Naive B cell (primary cell): Measurements from ENCODE around the gene KCTD12. TPM values are rescaled to one million over a fixed set of nuclear protein-coding genes. Genes with fewer than 3 reads are reported as not detected.
A peak's percentile ranks its signal among the peaks of the same experiment; 100 is the strongest.
"Not testable (repeated sequence)": the region's sequence is repeated elsewhere in the genome, so short reads cannot be mapped to it uniquely, and the experiment has no call there.

Source experiments
- ATAC-seq, 2 donors: fragments of 150-1000 bp; cut with Tn5 transposase; 2 replicates each; pipeline ENCODE4 v1.10.0; 2021; ENCODE audit warnings: low read depth in 2 of 2, mild to moderate bottlenecking in 2 of 2, moderate library complexity in 2 of 2
- DNase-seq: peaks from one replicate; pipeline ENCODE4 v3.0.0; 2022
- H3K27ac Mint-ChIP-seq, 6 donors: one replicate each; pipeline ENCODE4 v1.8.0; 2020 to 2022; ENCODE audit warnings: mild to moderate bottlenecking in 6 of 6, mixed read lengths in 6 of 6, moderate library complexity in 5 of 6, inconsistent platforms in 2 of 6
- H3K27me3 Mint-ChIP-seq, 3 donors: one replicate each; pipeline ENCODE4 v1.8.0; 2021 to 2022; ENCODE audit warnings: mixed read lengths in 3 of 3, mild to moderate bottlenecking in 1 of 3
- H3K36me3 Mint-ChIP-seq, 2 donors: one replicate each; pipeline ENCODE4 v1.8.0; 2020 to 2022; ENCODE audit warnings: mixed read lengths in 2 of 2, inconsistent platforms in 1 of 2, mild to moderate bottlenecking in 1 of 2
- H3K4me1 Mint-ChIP-seq, 3 donors: one replicate each; pipeline ENCODE4 v1.8.0; 2020 to 2022; ENCODE audit warnings: mixed read lengths in 3 of 3, inconsistent platforms in 1 of 3, mild to moderate bottlenecking in 1 of 3, moderate library complexity in 1 of 3
- H3K4me3 Mint-ChIP-seq, 8 donors: one replicate each; pipeline ENCODE4 v1.8.0; 2020 to 2022; ENCODE audit warnings: mild to moderate bottlenecking in 8 of 8, mixed read lengths in 8 of 8, moderate library complexity in 8 of 8, inconsistent platforms in 2 of 8
- H3K9me3 Mint-ChIP-seq, 7 donors: one replicate each; pipeline ENCODE4 v1.8.0; 2020 to 2022; ENCODE audit warnings: mixed read lengths in 7 of 7, mild to moderate bottlenecking in 5 of 7, inconsistent platforms in 2 of 7, moderate library complexity in 1 of 7
- polyA plus RNA-seq, 6 donors: library from polyadenylated mRNA; unstranded; fragments of 300-500 nt; fragmentation: Illumina TruSeq; gene quantifications; one replicate each; pipeline ENCODE4 v1.2.3, GENCODE V29; 2021; ENCODE audit warnings: low read depth in 6 of 6

Gene KCTD12
- polyA plus RNA-seq, 6 donors from 2014 or later: 0.10 to 0.27 (median 0.14) TPM

GRCh38 chr13:76904507-76904906 is 18.3 kb upstream of the KCTD12 start:
- no peak for ATAC-seq
- H3K27me3 Mint-ChIP-seq: peaks cover 16 to 36% (median 28%) of the 10 kb centered on the region in 3 donors
- DNase-seq: no peak
- H3K9me3 Mint-ChIP-seq: peaks cover 0 to 5% (median 3%) of the 10 kb centered on the region in 7 donors
- H3K4me3 Mint-ChIP-seq: no peak overlapping the region
- no peaks in the 10 kb centered on the region for H3K4me1 Mint-ChIP-seq
- no peak overlapping the region for H3K27ac Mint-ChIP-seq
- H3K36me3 Mint-ChIP-seq: no peaks in the 10 kb centered on the region

GRCh38 chr13:76903544-76904162 is 17.4 kb upstream of the KCTD12 start:
- no peak overlapping the region for H3K4me3 Mint-ChIP-seq
- no peak overlapping the region for H3K27ac Mint-ChIP-seq
- ATAC-seq (peak; percentile 71 to 82), DNase-seq (peak; percentile 55)
- peaks cover 0 to 14% (median 11%) of the 10 kb centered on the region in 7 donors for H3K9me3 Mint-ChIP-seq
- no peaks in the 10 kb centered on the region for H3K4me1 Mint-ChIP-seq
- H3K36me3 Mint-ChIP-seq: peaks cover 0 to 8% of the 10 kb centered on the region in 2 donors
- H3K27me3 Mint-ChIP-seq: peaks cover 21 to 33% (median 28%) of the 10 kb centered on the region in 3 donors

- H3K36me3 Mint-ChIP-seq: peaks cover 0 to 10% of the 10 kb centered on the region in 2 donors
- not testable (repeated sequence) for H3K4me3 Mint-ChIP-seq, ATAC-seq, H3K4me1 Mint-ChIP-seq, DNase-seq, H3K27ac Mint-ChIP-seq
- peaks cover 25 to 31% (median 30%) of the 10 kb centered on the region in 3 donors for H3K27me3 Mint-ChIP-seq
- peaks cover 0 to 16% (median 13%) of the 10 kb centered on the region in 7 donors for H3K9me3 Mint-ChIP-seq
These were observed 12.9 kb upstream of the KCTD12 start for GRCh38 chr13:76899066-76899465.

GRCh38 chr13:76897171-76897570 is 11.0 kb upstream of the KCTD12 start:
- Mint-ChIP-seq H3K4me3 (peak overlapping the region in 1 of 8 donors; percentile 47), H3K9me3 (peaks cover 0 to 16% (median 13%) of the 10 kb centered on the region in 7 donors), H3K36me3 (peaks cover 0 to 10% of the 10 kb centered on the region in 2 donors), H3K27me3 (peaks cover 18 to 28% (median 24%) of the 10 kb centered on the region in 3 donors), H3K27ac (peak overlapping the region in 1 of 6 donors; percentile 25)
- not testable (repeated sequence) for DNase-seq, ATAC-seq, H3K4me1 Mint-ChIP-seq

- H3K27me3 Mint-ChIP-seq: peaks cover 22 to 35% (median 28%) of the 10 kb centered on the region in 3 donors
- H3K4me3 Mint-ChIP-seq: no peak overlapping the region
- ATAC-seq (no peak), DNase-seq (no peak)
- no peaks in the 10 kb centered on the region for H3K4me1 Mint-ChIP-seq
- H3K9me3 Mint-ChIP-seq: peaks cover 0 to 13% (median 10%) of the 10 kb centered on the region in 7 donors
- no peak overlapping the region for H3K27ac Mint-ChIP-seq
- H3K36me3 Mint-ChIP-seq: peaks cover 0 to 10% of the 10 kb centered on the region in 2 donors
These were observed 8.4 kb upstream of the KCTD12 start for GRCh38 chr13:76894401-76895110.

GRCh38 chr13:76892488-76892887 is 6.3 kb upstream of the KCTD12 start:
- Mint-ChIP-seq H3K9me3 (peaks cover 0 to 3% (median 0%) of the 10 kb centered on the region in 7 donors), H3K4me1 (peaks cover 0 to under 1% (median under 1%) of the 10 kb centered on the region in 3 donors), H3K4me3 (no peak overlapping the region), H3K36me3 (no peaks in the 10 kb centered on the region), H3K27me3 (peaks cover 16 to 35% (median 22%) of the 10 kb centered on the region in 3 donors), H3K27ac (no peak overlapping the region)
- no peak for DNase-seq
- no peak for ATAC-seq

- Mint-ChIP-seq H3K27me3 (peaks cover 8 to 24% (median 14%) of the 10 kb centered on the region in 3 donors), H3K9me3 (no peaks in the 10 kb centered on the region), H3K27ac (no peak overlapping the region), H3K36me3 (no peaks in the 10 kb centered on the region), H3K4me3 (peak overlapping the region in 1 of 8 donors; percentile 59), H3K4me1 (peaks cover 1 to 13% (median 9%) of the 10 kb centered on the region in 3 donors)
- ATAC-seq: no peak
- DNase-seq: no peak
These were observed 3.8 kb upstream of the KCTD12 start for GRCh38 chr13:76890021-76890420.

- H3K4me3 Mint-ChIP-seq: peak overlapping the region in 1 of 8 donors; percentile 59
- H3K36me3 Mint-ChIP-seq: no peaks in the 10 kb centered on the region
- H3K27me3 Mint-ChIP-seq: peaks cover 5 to 17% (median 8%) of the 10 kb centered on the region in 3 donors
- H3K27ac Mint-ChIP-seq: no peak overlapping the region
- peaks cover 9 to 21% (median 16%) of the 10 kb centered on the region in 3 donors for H3K4me1 Mint-ChIP-seq
- H3K9me3 Mint-ChIP-seq: no peaks in the 10 kb centered on the region
- DNase-seq: no peak
- no peak for ATAC-seq
These were observed 3.0 kb upstream of the KCTD12 start for GRCh38 chr13:76889254-76889653.

- Mint-ChIP-seq H3K27me3 (peaks cover 5 to 10% (median 8%) of the 10 kb centered on the region in 3 donors), H3K4me3 (peak overlapping the region in 4 of 8 donors; percentile 6 to 83 (median 34)), H3K4me1 (peaks cover 11 to 23% (median 19%) of the 10 kb centered on the region in 3 donors), H3K36me3 (no peaks in the 10 kb centered on the region), H3K9me3 (no peaks in the 10 kb centered on the region), H3K27ac (peak overlapping the region in 3 of 6 donors; percentile 3 to 45 (median 20))
- DNase-seq (no peak), ATAC-seq (no peak)
These were observed 2.2 kb upstream of the KCTD12 start for GRCh38 chr13:76888421-76888820.

- Mint-ChIP-seq H3K9me3 (no peaks in the 10 kb centered on the region), H3K27me3 (peaks cover 5 to 10% (median 8%) of the 10 kb centered on the region in 3 donors), H3K27ac (peak overlapping the region in 5 of 6 donors; percentile 6 to 95 (median 63)), H3K36me3 (no peaks in the 10 kb centered on the region), H3K4me1 (peaks cover 11 to 23% (median 19%) of the 10 kb centered on the region in 3 donors), H3K4me3 (peak overlapping the region; percentile 83 to 95 (median 88))
- DNase-seq (no peak), ATAC-seq (no peak)
These were observed 915 bp upstream of the KCTD12 start for GRCh38 chr13:76887076-76887563.

GRCh38 chr13:76886005-76886291 is 257 bp downstream of the KCTD12 start:
- Mint-ChIP-seq H3K36me3 (no peaks in the 10 kb centered on the region), H3K4me3 (peak overlapping the region; percentile 66 to 90 (median 83)), H3K4me1 (peaks cover 11 to 23% (median 19%) of the 10 kb centered on the region in 3 donors), H3K27ac (no peak overlapping the region), H3K27me3 (peaks cover 5 to 9% (median 6%) of the 10 kb centered on the region in 3 donors), H3K9me3 (no peaks in the 10 kb centered on the region)
- ATAC-seq (peak in 1 of 2 donors; percentile 24), DNase-seq (no peak)

- Mint-ChIP-seq H3K27me3 (peaks cover under 1 to 5% (median 4%) of the 10 kb centered on the region in 3 donors), H3K27ac (peak overlapping the region in 2 of 6 donors; percentile 4 to 72), H3K4me3 (peak overlapping the region; percentile 78 to 92 (median 90)), H3K36me3 (no peaks in the 10 kb centered on the region), H3K9me3 (no peaks in the 10 kb centered on the region), H3K4me1 (peaks cover 11 to 23% (median 19%) of the 10 kb centered on the region in 3 donors)
- peak; percentile 52 to 58 for ATAC-seq
- peak; percentile 46 for DNase-seq
These were observed 801 bp downstream of the KCTD12 start for GRCh38 chr13:76885203-76886004.

- Mint-ChIP-seq H3K4me3 (peak overlapping the region; percentile 78 to 92 (median 89)), H3K27ac (peak overlapping the region in 2 of 6 donors; percentile 4 to 72), H3K4me1 (peaks cover 13 to 24% (median 21%) of the 10 kb centered on the region in 3 donors), H3K9me3 (no peaks in the 10 kb centered on the region), H3K27me3 (peaks cover 0 to 3% (median 0%) of the 10 kb centered on the region in 3 donors), H3K36me3 (no peaks in the 10 kb centered on the region)
- DNase-seq: no peak
- no peak for ATAC-seq
These were observed 1.4 kb downstream of the KCTD12 start for GRCh38 chr13:76884907-76885202.
